AG10803 (cell line): ENCODE data around the gene APOL1.
"Not testable (repeated sequence)": the region's sequence is repeated elsewhere in the genome, so short reads cannot be mapped to it uniquely, and the experiment has no call there.

Source experiments
- DNase-seq: peaks from one replicate; pipeline ENCODE4 v3.0.0; 2010; ENCODE audit warnings: low read depth
- H3K4me3 ChIP-seq: 2 replicates; pipeline ENCODE4 v1.5.1; 2011; ENCODE audit warnings: mild to moderate bottlenecking, low read length, control low read depth
- CTCF ChIP-seq: conservative IDR thresholded peaks from 2 replicates; pipeline ENCODE4 v1.5.1; 2011; ENCODE audit warnings: mild to moderate bottlenecking, low read length, control low read depth, inconsistent platforms

The APOL1 gene

GRCh38 chr22:36287881-36288515 is 35.1 kb downstream of the APOL1 start:
- DNase-seq: no peak
- no peak overlapping the region for H3K4me3 ChIP-seq
- TF ChIP-seq CTCF: no peak

- no peak overlapping the region for H3K4me3 ChIP-seq
- TF ChIP-seq CTCF: no peak
- DNase-seq: no peak
Measured at GRCh38 chr22:36288571-36289405, 35.9 kb downstream of the APOL1 start.

DNA sequence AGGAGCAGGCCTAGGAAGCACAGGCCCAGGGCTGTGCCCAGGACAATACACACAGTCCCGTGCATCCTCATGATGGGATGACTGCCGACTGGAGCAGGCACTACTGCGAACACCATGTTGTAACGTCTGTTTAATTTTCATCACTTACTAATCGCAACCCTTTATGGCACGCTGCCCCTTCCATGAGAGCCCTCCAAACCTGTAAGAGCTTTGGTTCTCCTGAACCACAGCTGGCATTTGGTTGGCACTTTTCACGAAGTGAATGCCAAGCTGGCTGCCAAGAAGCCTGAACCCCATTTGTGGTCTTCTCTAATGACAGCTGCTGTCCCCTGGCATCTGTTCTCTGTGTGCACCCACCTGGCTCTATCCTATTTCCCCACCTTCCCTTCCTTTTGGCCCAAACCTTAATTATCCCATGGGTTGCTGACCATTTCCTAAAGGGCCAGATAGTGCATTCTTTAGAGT is 36.5 kb downstream of the APOL1 start:
- H3K4me3 ChIP-seq: no peak overlapping the region
- DNase-seq: no peak
- no peak for TF ChIP-seq CTCF

GRCh38 chr22:36289948-36290371 is 37.0 kb downstream of the APOL1 start:
- H3K4me3 ChIP-seq, DNase-seq: not testable (repeated sequence)

GRCh38 chr22:36290391-36291075 is 37.6 kb downstream of the APOL1 start:
- not testable (repeated sequence) for H3K4me3 ChIP-seq, DNase-seq

DNA sequence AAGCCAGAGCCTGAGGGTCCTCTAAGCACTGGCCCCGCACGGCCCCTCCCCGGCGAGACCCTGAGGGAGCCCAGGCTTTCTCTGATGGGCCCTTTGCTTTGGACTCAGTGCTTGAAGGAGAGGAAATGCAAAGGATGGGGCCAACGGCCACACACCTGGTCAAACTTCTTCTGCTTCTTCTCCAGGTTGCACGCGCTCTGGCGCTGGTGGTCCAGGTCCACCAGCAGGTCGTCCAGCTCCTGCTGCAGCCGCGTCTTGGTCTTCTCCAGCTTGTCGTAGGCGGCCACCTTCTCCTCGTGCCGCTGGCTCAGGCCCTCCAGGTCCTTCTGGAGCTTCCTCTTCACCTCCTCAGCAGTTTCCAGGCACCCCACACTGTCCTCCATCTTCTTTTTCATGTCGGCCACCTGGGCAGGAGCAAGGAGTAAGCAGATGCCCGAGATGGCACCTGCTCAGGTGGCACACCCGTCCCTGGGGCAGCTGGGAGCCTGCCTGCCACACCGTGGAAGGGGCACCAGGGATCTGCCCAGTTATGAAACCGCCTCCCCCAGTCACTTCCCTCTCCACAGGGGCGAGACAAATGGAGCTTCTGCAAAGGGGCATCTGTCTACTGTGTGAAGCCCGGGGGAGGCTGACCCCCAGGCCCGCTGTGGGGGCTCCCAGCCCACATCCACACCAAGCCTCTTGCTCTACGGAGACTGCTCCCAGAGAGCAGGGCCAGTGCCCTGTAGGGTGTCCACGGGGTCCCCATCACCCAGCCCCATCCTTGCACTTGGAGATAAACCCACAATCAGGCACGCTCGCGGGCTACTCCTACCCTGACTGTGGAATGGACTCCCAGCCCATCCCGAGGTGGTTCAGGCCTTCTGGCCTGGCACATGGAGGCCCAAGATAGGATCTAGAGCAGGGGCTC is 39.2 kb downstream of the APOL1 start:
- H3K4me3 ChIP-seq: no peak overlapping the region
- TF ChIP-seq CTCF: no peak
- DNase-seq: no peak

GRCh38 chr22:36292823-36293530 is 40.0 kb downstream of the APOL1 start:
- no peak for DNase-seq
- no peak overlapping the region for H3K4me3 ChIP-seq
- TF ChIP-seq CTCF: no peak
